Iris pigment epithelial cell (primary cell): Measurements from ENCODE around the gene SCT.

Experiments
- DNase-seq: peaks from one replicate; pipeline ENCODE4 v3.0.0-alpha.2; 2011; ENCODE audit warnings: low read depth

Gene SCT

GRCh38 chr11:643849-644738 lies 17.1 kb upstream of the SCT start:
- DNase-seq: no peak

DNA sequence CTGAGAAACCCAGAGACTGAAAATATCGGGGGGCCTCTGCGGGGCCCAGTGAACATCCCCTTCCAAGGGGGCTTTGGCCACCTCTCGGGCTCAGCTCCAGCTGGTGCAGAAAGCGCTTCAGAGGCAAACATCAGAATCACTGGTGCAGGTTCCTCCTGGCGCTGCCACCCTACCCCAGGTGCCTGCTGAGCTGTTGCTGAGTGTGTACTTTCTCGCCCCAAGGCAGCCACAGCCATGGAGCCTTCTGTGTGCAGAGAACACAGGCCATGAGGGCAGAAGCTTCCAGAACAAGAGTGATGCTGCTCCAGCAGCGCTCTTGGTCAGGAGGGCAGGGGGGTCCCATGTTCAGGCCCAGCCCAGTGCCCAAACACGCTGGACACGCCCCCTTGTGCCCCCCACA lies 16.4 kb upstream of the SCT start:
- DNase-seq: no peak

DNA sequence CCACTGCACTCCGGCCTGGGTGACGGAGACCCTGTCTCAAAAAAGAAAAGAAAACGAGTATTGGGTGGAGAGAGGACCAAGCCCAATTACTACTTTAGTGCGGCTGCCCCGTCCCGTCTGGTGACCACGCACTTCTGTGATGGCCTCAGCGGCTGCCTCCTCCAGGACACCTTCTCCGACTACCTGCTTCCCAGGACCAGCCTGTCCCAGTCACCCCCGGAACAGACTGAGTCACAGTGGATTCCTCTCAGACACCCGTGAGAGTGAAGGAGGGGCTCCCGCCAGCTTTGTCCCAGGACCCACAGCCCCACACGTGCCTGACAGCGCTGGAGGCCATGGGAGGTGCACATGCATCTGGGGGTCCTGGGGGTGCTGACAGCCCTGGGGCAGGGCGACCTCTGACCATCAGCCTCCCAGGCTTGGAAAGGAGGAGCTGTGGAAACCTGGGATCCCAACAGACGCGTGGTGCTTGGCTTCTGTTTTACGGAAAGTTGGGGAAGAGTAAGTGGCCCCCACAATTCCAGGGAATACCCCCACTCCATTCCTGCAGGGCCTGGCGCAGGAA lies 14.9 kb upstream of the SCT start:
- no peak for DNase-seq

GRCh38 chr11:640021-640706 lies 13.2 kb upstream of the SCT start:
- DNase-seq: no peak

DNA sequence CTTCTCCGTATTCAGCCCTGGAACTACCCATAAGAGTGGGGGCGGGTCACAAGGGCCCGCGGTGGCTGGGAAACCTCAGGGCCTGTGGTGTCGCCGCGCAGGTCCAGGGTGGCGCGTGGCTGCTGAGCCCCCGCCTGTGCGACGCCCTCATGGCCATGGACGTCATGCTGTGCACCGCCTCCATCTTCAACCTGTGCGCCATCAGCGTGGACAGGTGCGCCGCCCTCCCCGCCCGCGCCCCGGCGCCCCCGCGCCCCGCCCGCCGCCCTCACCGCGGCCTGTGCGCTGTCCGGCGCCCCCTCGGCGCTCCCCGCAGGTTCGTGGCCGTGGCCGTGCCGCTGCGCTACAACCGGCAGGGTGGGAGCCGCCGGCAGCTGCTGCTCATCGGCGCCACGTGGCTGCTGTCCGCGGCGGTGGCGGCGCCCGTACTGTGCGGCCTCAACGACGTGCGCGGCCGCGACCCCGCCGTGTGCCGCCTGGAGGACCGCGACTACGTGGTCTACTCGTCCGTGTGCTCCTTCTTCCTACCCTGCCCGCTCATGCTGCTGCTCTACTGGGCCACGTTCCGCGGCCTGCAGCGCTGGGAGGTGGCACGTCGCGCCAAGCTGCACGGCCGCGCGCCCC lies 12.5 kb upstream of the SCT start:
- no peak for DNase-seq

GRCh38 chr11:638631-639331 lies 11.8 kb upstream of the SCT start:
- DNase-seq: peak; percentile 40

DNA sequence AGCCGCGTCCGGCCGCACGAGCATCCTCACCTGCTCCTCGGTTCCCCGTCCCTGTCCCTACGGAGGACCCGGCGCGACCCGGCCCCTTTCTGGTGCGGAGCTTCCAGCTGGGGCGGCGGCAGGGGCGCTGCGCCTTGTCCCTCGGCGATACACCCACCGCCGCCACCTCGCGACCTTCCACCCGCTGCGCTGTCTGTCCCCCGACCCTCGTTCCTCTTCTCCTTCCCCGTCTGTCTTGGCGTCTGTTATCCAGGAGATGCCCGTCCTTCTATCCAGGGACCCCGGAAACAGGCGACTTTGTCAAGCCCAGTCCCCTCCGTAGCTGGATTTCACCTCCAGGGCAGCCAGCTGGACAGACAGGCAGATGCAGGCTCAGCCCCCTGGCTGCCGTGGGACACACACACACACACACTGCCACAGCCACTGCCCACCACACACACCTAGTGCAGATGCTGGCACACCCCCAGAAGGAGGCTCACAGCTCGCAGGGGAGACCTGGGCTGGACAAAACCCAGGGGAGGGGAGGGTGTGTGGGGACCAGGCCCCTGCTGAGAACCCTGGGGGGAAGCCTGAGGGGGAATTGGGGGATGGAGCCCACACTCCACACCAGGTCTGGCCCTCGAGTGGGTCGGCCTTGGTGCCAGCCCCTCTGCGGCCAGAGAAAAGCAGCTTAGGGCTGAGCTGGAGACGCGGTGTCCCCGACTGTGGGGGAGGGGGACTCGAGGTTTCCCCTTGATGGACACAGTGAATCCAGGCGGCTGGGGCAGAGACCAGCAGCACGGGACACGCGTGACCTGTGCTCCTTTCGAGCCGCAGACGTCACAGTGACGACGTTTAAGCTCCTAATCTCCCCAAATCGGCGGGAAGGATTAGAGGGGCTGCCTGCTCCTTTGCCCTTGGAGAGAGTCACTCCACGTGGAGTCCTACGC lies 10.9 kb upstream of the SCT start:
- DNase-seq: no peak

- no peak for DNase-seq
These were observed 10.3 kb upstream of the SCT start for GRCh38 chr11:637333-637592.

DNA sequence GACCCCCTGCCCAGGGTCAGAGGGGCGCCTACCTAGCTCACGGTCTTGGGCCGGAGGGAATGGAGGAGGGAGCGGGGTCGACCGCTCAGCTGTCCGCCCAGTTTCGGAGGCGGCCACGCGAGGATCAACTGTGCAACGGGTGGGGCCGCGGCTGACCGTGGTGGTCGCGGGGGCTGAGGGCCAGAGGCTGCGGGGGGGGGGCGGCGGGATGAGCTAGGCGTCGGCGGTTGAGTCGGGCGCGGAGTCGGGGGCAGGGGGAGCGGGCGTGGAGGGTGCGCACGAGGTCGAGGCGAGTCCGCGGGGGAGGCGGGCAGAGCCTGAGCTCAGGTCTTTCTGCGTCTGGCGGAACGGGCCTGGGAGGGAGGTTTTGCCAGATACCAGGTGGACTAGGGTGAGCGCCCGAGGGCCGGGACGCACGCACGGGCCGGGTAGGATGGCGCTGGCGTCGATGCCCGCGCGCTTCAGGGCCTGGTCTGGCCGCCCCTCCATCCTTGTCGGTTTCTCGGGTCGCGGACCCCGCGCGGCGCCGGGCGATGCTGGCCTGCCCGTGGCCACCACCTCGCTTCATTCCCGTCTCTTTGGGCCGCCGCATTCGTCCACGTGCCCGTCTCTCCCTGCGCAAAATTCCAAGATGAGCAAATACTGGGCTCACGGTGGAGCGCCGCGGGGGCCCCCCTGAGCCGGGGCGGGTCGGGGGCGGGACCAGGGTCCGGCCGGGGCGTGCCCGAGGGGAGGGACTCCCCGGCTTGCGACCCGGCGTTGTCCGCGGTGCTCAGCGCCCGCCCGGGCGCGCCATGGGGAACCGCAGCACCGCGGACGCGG lies 9.7 kb upstream of the SCT start, which contains the start of gene DRD4:
Gene DRD4 (plus strand): TSS at position 759 of the 822 bp plus-strand sequence. CDS start 36 bp downstream, at position 795.
- no peak for DNase-seq

DNA sequence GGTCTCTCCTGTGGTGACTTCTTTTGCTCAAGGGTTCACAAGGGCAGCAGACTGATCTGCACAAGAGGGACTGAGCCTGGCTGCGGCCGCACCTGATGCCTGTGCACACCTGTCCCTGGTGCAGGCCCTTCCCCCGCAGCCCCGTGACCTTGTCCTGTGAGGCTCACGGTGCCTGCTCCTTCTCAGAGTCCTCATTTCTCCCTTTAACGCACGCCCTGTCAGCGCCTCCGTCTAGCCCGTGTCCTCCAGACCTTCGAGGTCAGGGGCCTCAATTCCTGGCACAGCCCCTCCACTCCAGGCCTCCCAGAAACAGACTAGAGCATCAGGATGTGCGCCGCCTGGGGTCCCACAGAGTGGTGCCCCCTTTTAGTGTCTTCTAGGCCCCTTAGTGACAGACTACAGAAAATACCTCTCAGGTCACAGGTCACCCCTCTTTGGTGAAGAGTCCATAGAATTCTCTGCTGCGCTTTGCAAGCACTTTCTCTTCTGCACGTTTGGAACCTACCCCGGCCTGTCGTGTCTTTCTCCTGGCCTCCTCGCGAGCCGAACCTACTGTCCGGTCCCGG lies 9.0 kb upstream of the SCT start:
- DNase-seq: no peak

- no peak for DNase-seq
These were observed 3.9 kb upstream of the SCT start for GRCh38 chr11:630871-631270.

- DNase-seq: no peak
These were observed 2.2 kb upstream of the SCT start for GRCh38 chr11:629237-629583.

- DNase-seq: no peak
These were observed 1.1 kb upstream of the SCT start for GRCh38 chr11:628056-628455.

DNA sequence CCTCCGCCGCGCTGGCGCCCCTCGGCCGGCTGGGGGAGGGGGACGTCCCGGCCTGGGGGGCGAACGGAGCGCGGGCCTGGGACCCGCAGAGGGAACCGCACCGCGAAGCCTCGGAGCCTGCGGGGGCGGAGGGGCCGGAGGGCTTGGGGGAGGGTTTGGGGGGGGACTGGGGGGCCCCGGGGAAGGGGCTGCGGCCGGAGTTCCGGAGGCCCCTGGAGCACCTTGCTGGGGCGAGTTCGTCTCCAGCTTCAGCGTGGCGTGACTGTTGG lies 261 bp upstream of the SCT start:
- no peak for DNase-seq

DNA sequence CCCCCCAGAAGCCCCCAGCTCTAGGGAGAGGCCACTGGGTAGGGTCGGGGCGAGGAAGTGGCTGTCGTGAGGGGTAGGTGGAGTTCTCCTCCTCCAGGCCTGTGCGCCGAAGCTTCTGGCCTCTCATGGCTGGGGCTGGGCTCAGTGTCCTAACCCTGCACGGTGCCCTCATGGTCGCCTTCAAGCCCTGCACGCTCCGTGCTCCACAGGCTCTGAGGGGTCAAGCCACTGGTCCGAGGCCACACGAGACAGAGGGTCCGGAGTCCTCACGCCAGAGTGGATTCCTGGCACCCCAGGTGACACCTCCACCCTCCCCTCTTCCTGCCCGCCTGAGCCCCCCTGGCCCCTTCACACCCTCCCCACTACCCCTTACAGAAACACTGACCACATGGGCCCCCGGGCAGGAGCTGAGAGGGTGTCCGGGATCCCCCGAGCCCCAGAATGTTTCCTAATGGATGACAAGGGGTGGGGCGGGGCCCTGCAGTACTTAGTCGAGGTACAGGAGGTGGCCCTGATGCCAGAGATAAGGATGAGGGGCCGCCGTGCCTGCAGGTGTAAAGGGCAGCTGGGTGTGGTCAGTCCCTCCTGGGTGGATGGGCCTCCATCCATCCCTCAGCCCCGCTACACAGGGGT lies 1.2 kb downstream of the SCT start:
- DNase-seq: no peak

DNA sequence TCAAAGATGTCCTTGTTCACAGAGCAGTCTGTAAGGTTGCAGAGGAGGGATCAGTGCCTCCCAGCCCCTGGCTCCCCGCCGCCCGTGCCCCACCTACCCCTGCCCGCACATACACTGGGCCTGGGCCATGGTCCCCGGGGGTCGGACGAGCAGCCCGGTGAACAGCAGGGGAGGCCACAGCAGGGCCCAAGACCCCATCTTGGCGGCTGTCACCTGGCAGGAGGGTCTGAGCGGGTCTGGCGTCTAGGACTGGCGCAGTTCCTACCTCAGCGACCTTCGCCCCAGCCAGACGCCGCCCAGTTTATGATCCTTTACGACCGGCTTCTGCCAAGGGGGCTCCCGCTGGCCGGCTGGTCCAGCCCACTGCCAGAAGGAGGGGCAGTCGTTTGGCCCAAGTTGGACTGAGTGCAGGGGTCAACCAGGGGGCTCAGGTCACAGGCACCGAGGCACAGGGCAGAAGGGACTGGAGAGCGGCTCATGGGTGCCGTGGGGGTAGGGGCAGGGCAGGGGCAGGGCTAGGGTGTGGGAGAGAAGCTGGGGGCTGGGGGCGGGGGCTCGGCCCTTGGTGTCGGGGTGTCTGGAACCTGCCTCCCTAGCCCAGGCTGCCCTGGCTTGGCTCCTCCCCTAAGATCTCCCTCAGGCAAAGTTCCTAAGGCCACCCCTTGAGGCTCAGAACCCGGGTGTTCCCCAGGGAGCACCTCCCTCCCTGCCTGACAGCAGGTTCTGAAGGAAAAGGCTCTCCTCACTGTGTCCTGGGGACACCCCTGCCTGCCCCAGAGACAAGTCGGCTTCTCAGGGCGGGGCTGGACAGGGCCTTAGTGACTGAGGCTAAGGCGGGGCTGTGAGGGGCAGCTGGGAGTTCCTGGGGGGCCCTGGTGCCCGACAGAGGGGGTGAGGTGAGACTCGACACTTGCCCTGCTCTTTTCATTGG lies 2.0 kb downstream of the SCT start, which contains the start of gene CDHR5:
Gene CDHR5 (minus strand): TSS at position 251 of the 931 bp plus-strand sequence. CDS start 53 bp downstream, at position 198.
- DNase-seq: no peak

DNA sequence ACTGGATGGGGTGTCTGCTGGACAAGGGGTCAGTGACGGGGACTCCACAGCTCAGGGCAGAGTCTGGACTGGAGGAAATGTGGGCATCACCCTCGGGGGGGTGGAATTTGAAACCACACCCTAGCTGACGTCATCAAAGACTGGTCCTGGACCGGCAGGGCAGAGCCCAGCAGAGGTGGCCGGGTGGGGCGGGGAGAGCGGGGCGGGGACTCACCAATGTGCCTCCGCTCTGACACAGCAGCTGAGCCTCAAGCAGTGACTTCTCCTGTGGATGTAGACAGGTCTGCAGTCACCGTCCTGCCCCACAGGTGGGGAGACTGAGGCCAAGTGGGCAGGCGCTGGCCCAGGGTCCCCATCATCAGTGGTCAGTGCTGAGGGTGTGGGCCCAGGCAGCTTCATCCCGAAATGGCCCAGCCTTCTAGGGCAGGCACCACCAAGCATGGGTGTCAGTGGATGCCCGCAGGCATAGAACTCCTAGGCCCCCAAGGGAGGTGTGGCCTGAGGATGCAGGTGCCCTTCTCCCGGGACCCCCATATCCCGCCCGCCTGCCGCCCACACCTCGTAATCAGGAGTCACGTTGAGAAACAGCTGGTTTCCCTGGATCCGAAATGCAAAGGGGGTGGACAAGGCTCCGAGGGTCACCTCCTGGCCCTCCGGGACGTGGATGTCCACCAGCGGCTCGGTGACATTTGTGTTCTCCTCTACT lies 2.8 kb downstream of the SCT start:
- DNase-seq: no peak

DNA sequence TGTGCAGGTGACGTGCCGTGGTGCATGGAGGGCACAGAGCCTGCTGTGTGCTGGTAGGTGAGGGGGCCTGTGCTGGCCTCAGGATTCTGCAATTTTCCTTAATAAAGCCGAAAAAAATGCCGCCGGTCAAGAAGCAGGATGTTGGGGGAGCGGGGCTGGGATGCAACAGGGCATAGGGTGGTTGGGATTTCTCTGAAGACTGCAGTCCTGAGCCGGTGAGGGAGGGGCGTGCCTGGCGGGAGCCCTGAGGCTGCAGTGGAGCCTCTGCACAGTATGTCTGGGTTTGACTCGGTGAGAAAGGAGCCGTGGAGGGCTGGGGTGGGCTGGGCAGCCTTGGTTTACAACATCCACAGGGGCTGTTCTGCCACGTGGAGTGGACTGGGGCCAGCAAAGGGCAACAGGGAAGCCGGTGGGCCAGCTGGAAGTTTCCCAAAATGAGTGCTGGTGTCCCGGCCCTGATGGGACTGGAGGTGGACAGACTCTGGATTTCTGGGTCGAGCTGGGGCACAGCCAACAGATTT lies 3.6 kb downstream of the SCT start:
- DNase-seq: no peak
